ENCODE measurements around the gene CLDN10. TPM values are rescaled to one million over a fixed set of nuclear protein-coding genes. Genes with fewer than 3 reads are reported as not detected.

CLDN10 gene
- total RNA-seq, 1 donor from 2014 or later: 1.8 TPM

DNA sequence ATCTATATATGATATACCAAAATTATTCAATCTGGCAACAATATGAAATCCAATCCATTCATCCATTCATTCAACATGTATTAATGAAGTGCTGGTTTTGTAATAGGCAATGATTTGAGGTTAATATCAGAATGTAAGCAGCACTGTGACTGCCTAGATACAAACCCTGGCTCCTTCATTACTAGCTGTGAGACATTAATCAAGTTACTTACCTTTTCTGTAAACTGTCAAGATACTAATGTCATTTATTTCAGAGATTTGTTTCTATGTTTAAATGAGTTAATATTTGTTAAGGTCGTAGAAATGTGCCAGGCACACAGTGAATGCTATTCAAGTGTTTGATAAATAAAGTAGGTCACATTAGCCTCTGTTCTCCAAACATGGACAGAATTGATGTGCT is 40.9 kb downstream of the CLDN10 start:
- H3K27ac Mint-ChIP-seq (ENCODE audit: unreplicated experiment): no peak overlapping the region
- TF ChIP-seq CTCF (conservative IDR thresholded peaks at IDR 0.05): no peak
- no peaks in the 10 kb centered on the region for H3K9me3 Mint-ChIP-seq
- H3K36me3 Mint-ChIP-seq (ENCODE audit: low read depth): peaks cover 17% of the 10 kb centered on the region
- H3K4me1 Mint-ChIP-seq: no peaks in the 10 kb centered on the region
- H3K4me3 Mint-ChIP-seq: no peak overlapping the region
- DNase-seq (ENCODE audit: low read depth, low spot score): no peak
- no peaks in the 10 kb centered on the region for H3K27me3 Mint-ChIP-seq (ENCODE audit: low read depth)

- no peak for DNase-seq (ENCODE audit: low read depth, low spot score)
- no peaks in the 10 kb centered on the region for H3K9me3 Mint-ChIP-seq
- H3K27me3 Mint-ChIP-seq (ENCODE audit: low read depth): no peaks in the 10 kb centered on the region
- H3K27ac Mint-ChIP-seq (ENCODE audit: unreplicated experiment): no peak overlapping the region
- TF ChIP-seq CTCF (conservative IDR thresholded peaks at IDR 0.05): no peak
- no peak overlapping the region for H3K4me3 Mint-ChIP-seq
- H3K36me3 Mint-ChIP-seq (ENCODE audit: low read depth): peaks cover 14% of the 10 kb centered on the region
- H3K4me1 Mint-ChIP-seq: no peaks in the 10 kb centered on the region
Measured at GRCh38 chr13:95596701-95597100, 44.2 kb downstream of the CLDN10 start.

GRCh38 chr13:95601216-95601615 is 48.7 kb downstream of the CLDN10 start:
- no peak overlapping the region for H3K27ac Mint-ChIP-seq (ENCODE audit: unreplicated experiment)
- no peak for DNase-seq (ENCODE audit: low read depth, low spot score)
- peaks cover 17% of the 10 kb centered on the region for H3K36me3 Mint-ChIP-seq (ENCODE audit: low read depth)
- no peaks in the 10 kb centered on the region for H3K9me3 Mint-ChIP-seq
- no peaks in the 10 kb centered on the region for H3K4me1 Mint-ChIP-seq
- no peaks in the 10 kb centered on the region for H3K27me3 Mint-ChIP-seq (ENCODE audit: low read depth)
- H3K4me3 Mint-ChIP-seq: no peak overlapping the region
- no peak for TF ChIP-seq CTCF (conservative IDR thresholded peaks at IDR 0.05)

- no peak overlapping the region for H3K27ac Mint-ChIP-seq (ENCODE audit: unreplicated experiment)
- TF ChIP-seq CTCF (conservative IDR thresholded peaks at IDR 0.05): no peak
- no peaks in the 10 kb centered on the region for H3K4me1 Mint-ChIP-seq
- no peaks in the 10 kb centered on the region for H3K27me3 Mint-ChIP-seq (ENCODE audit: low read depth)
- H3K9me3 Mint-ChIP-seq: no peaks in the 10 kb centered on the region
- no peak for DNase-seq (ENCODE audit: low read depth, low spot score)
- H3K4me3 Mint-ChIP-seq: no peak overlapping the region
- peaks cover 19% of the 10 kb centered on the region for H3K36me3 Mint-ChIP-seq (ENCODE audit: low read depth)
Measured at GRCh38 chr13:95601906-95602305, 49.4 kb downstream of the CLDN10 start.

- peaks cover 20% of the 10 kb centered on the region for H3K36me3 Mint-ChIP-seq (ENCODE audit: low read depth)
- no peak overlapping the region for H3K4me3 Mint-ChIP-seq
- no peak overlapping the region for H3K27ac Mint-ChIP-seq (ENCODE audit: unreplicated experiment)
- H3K27me3 Mint-ChIP-seq (ENCODE audit: low read depth): no peaks in the 10 kb centered on the region
- no peaks in the 10 kb centered on the region for H3K9me3 Mint-ChIP-seq
- no peak for DNase-seq (ENCODE audit: low read depth, low spot score)
- no peak for TF ChIP-seq CTCF (conservative IDR thresholded peaks at IDR 0.05)
- H3K4me1 Mint-ChIP-seq: no peaks in the 10 kb centered on the region
Measured at GRCh38 chr13:95603887-95604555, 51.5 kb downstream of the CLDN10 start.

All from neural crest cell (in vitro differentiated cells).